ENCODE data around the gene IFNLR1.
A peak's percentile ranks its signal among the peaks of the same experiment; 100 is the strongest.
"Not testable (repeated sequence)": the region's sequence is repeated elsewhere in the genome, so short reads cannot be mapped to it uniquely, and the experiment has no call there.

The IFNLR1 gene

GRCh38 chr1:24186993-24187790 lies at the start of gene IFNLR1:
IFNLR1 (minus strand) TSS chr1:24187289; CDS start chr1:24187248, 41 bp downstream.
- DNase-seq (ENCODE audit: low read depth in 3 of 3) = peak; percentile 55 to 68 (median 56)

GRCh38 chr1:24235921-24236788 lies 49.1 kb upstream of the IFNLR1 start:
- peak in 1 of 3 experiments; percentile 3 for DNase-seq (ENCODE audit: low read depth in 3 of 3)

GRCh38 chr1:24233684-24234600 lies 46.9 kb upstream of the IFNLR1 start:
- DNase-seq (ENCODE audit: low read depth in 3 of 3) = no peak

GRCh38 chr1:24231701-24232100 lies 44.6 kb upstream of the IFNLR1 start:
- no peak for DNase-seq (ENCODE audit: low read depth in 3 of 3)

GRCh38 chr1:24228311-24228710 lies 41.2 kb upstream of the IFNLR1 start:
- DNase-seq (ENCODE audit: low read depth in 3 of 3) = no peak

- DNase-seq (ENCODE audit: low read depth in 3 of 3) = no peak
Measured at GRCh38 chr1:24226749-24227148, 39.7 kb upstream of the IFNLR1 start.

- no peak for DNase-seq (ENCODE audit: low read depth in 3 of 3)
Measured at GRCh38 chr1:24224761-24225160, 37.7 kb upstream of the IFNLR1 start.

GRCh38 chr1:24224086-24224485 lies 37.0 kb upstream of the IFNLR1 start:
- DNase-seq (ENCODE audit: low read depth in 3 of 3) = no peak

GRCh38 chr1:24222793-24223192 lies 35.7 kb upstream of the IFNLR1 start:
- no peak for DNase-seq (ENCODE audit: low read depth in 3 of 3)

- no peak for DNase-seq (ENCODE audit: low read depth in 3 of 3)
Measured at GRCh38 chr1:24222008-24222605, 35.0 kb upstream of the IFNLR1 start.

- DNase-seq (ENCODE audit: low read depth in 3 of 3) = no peak
Measured at GRCh38 chr1:24221246-24221645, 34.2 kb upstream of the IFNLR1 start.

- DNase-seq (ENCODE audit: low read depth in 3 of 3) = no peak
Measured at GRCh38 chr1:24216276-24217074, 29.4 kb upstream of the IFNLR1 start.

- DNase-seq (ENCODE audit: low read depth in 3 of 3) = no peak
Measured at GRCh38 chr1:24215226-24215814, 28.2 kb upstream of the IFNLR1 start.

- DNase-seq (ENCODE audit: low read depth in 3 of 3) = no peak
Measured at GRCh38 chr1:24212376-24212775, 25.3 kb upstream of the IFNLR1 start.

- DNase-seq (ENCODE audit: low read depth in 3 of 3) = no peak
Measured at GRCh38 chr1:24210195-24210627, 23.1 kb upstream of the IFNLR1 start.

GRCh38 chr1:24209097-24209496 lies 22.0 kb upstream of the IFNLR1 start:
- no peak for DNase-seq (ENCODE audit: low read depth in 3 of 3)

GRCh38 chr1:24207709-24208108 lies 20.6 kb upstream of the IFNLR1 start:
- no peak for DNase-seq (ENCODE audit: low read depth in 3 of 3)

- DNase-seq (ENCODE audit: low read depth in 3 of 3) = not testable (repeated sequence)
Measured at GRCh38 chr1:24207395-24207687, 20.3 kb upstream of the IFNLR1 start.

- no peak for DNase-seq (ENCODE audit: low read depth in 3 of 3)
Measured at GRCh38 chr1:24206516-24207394, 19.7 kb upstream of the IFNLR1 start.

Data from stimulated activated CD4-positive, alpha-beta T cell treated with anti-CD3 and anti-CD28 coated beads, TNF-alpha, amount 100 ng/mL, for 4 hours (primary cell).